Measurements from ENCODE around the gene IFNAR2. TPM values are rescaled to one million over a fixed set of nuclear protein-coding genes. Genes with fewer than 3 reads are reported as not detected.

Gene IFNAR2
- total RNA-seq, 1 donor from 2014 or later: 17.0 TPM

GRCh38 chr21:33201956-33202355, 27.8 kb upstream of the IFNAR2 start:
- Mint-ChIP-seq H3K9me3 (no peaks in the 10 kb centered on the region), H3K36me3 (no peaks in the 10 kb centered on the region), H3K4me1 (ENCODE audit: unreplicated experiment) (peaks cover 17% of the 10 kb centered on the region), H3K27ac (no peak overlapping the region), H3K27me3 (peaks cover 19% of the 10 kb centered on the region), H3K4me3 (no peak overlapping the region)
- no peak for DNase-seq (ENCODE audit: extremely low spot score, unreplicated experiment)
- no peak for TF ChIP-seq CTCF (conservative IDR thresholded peaks at IDR 0.05)

- Mint-ChIP-seq H3K36me3 (no peaks in the 10 kb centered on the region), H3K9me3 (no peaks in the 10 kb centered on the region), H3K27me3 (peaks cover 11% of the 10 kb centered on the region), H3K4me1 (ENCODE audit: unreplicated experiment) (peaks cover 15% of the 10 kb centered on the region), H3K4me3 (no peak overlapping the region), H3K27ac (peak overlapping the region; percentile 74)
- no peak for TF ChIP-seq CTCF (conservative IDR thresholded peaks at IDR 0.05)
- DNase-seq (ENCODE audit: extremely low spot score, unreplicated experiment): no peak
Measured at GRCh38 chr21:33202464-33203363, 27.0 kb upstream of the IFNAR2 start.

GRCh38 chr21:33203371-33203724, 26.4 kb upstream of the IFNAR2 start:
- Mint-ChIP-seq H3K9me3 (no peaks in the 10 kb centered on the region), H3K36me3 (no peaks in the 10 kb centered on the region), H3K27ac (peak overlapping the region; percentile 74), H3K4me3 (no peak overlapping the region), H3K4me1 (ENCODE audit: unreplicated experiment) (peaks cover 15% of the 10 kb centered on the region), H3K27me3 (peaks cover 5% of the 10 kb centered on the region)
- DNase-seq (ENCODE audit: extremely low spot score, unreplicated experiment): no peak
- TF ChIP-seq CTCF (conservative IDR thresholded peaks at IDR 0.05): no peak

- TF ChIP-seq CTCF (conservative IDR thresholded peaks at IDR 0.05): no peak
- Mint-ChIP-seq H3K9me3 (no peaks in the 10 kb centered on the region), H3K36me3 (no peaks in the 10 kb centered on the region)
Measured at GRCh38 chr21:33205476-33205875, 24.3 kb upstream of the IFNAR2 start.

DNA sequence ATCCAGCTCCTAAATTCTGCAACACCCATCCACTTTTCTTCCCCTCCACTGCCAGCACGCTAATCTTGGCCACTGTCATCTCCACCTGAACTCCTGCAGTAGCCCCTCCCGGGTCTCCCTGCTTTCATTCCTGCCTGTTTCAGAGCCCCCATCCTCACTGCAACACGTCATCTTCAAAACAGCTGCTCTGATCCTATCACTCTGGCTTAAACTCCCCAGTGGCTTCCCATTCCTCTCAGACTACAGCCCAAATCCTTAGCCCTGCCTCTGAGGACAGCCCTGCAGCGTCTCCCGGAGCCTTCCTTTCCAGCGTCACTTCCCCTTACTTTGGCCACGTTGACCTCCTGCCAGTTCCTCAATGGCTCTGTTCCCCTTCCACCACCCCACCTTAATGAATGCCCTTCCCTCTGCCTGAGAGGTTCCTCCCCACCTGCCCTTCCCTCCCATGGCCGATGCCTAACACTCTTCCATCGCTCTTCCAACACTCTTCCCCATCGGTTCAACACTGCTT, 22.9 kb upstream of the IFNAR2 start:
- DNase-seq (ENCODE audit: extremely low spot score, unreplicated experiment): no peak
- Mint-ChIP-seq H3K36me3 (no peaks in the 10 kb centered on the region), H3K4me3 (no peak overlapping the region), H3K9me3 (no peaks in the 10 kb centered on the region), H3K27ac (no peak overlapping the region), H3K27me3 (no peaks in the 10 kb centered on the region), H3K4me1 (ENCODE audit: unreplicated experiment) (peaks cover 8% of the 10 kb centered on the region)
- no peak for TF ChIP-seq CTCF (conservative IDR thresholded peaks at IDR 0.05)

More at GRCh38 chr21:33205476-33205875, 24.3 kb upstream of the IFNAR2 start:
- H3K4me3 Mint-ChIP-seq: no peak overlapping the region
- peak overlapping the region; percentile 29 for H3K27ac Mint-ChIP-seq
- no peaks in the 10 kb centered on the region for H3K27me3 Mint-ChIP-seq
- no peak for DNase-seq (ENCODE audit: extremely low spot score, unreplicated experiment)
- peaks cover 8% of the 10 kb centered on the region for H3K4me1 Mint-ChIP-seq (ENCODE audit: unreplicated experiment)

All from type B pancreatic cell (in vitro differentiated cells).